GM23338 (cell line): Measurements from ENCODE around the gene SORBS1. TPM values are rescaled to one million over a fixed set of nuclear protein-coding genes. Genes with fewer than 3 reads are reported as not detected.

Experiments used
- ATAC-seq: fragments of 200-7000 bp; cut with Tn5 transposase; 3 replicates; pipeline ENCODE4 v1.9.1; 2020
- DNase-seq: peaks from one replicate; pipeline ENCODE4 v3.0.0-alpha.2; 2015; ENCODE audit warnings: low spot score
- H2AFZ ChIP-seq: fragments of 200-600 bp; sonication (generic); 2 replicates; pipeline ENCODE4 v1.8.0; 2016; ENCODE audit warnings: antibody characterized with exemption, mild to moderate bottlenecking, moderate library complexity
- H3F3A ChIP-seq: fragments of 200-600 bp; sonication (generic); replicated peaks from 2 replicates; pipeline ENCODE4 v1.8.0; 2017; ENCODE audit warnings: antibody characterized with exemption, mixed run types, low read depth
- H3K27ac ChIP-seq: fragments of 200-600 bp; sonication (generic); 2 replicates; pipeline ENCODE4 v1.6.1; 2016; ENCODE audit warnings: low read depth
- H3K27me3 ChIP-seq: fragments of 200-600 bp; sonication (generic); 2 replicates; pipeline ENCODE4 v1.8.0; 2016; ENCODE audit warnings: mild to moderate bottlenecking, mixed run types, moderate library complexity; ENCODE audit not compliant: insufficient read depth
- H3K36me3 ChIP-seq: fragments of 200-600 bp; sonication (generic); 2 replicates; pipeline ENCODE4 v1.8.0; 2016; ENCODE audit warnings: mild to moderate bottlenecking; ENCODE audit not compliant: insufficient read depth
- H3K4me1 ChIP-seq: fragments of 200-600 bp; sonication (generic); 2 replicates; pipeline ENCODE4 v1.8.0; 2016; ENCODE audit warnings: mild to moderate bottlenecking, moderate library complexity; ENCODE audit not compliant: insufficient read depth
- H3K4me2 ChIP-seq: fragments of 200-600 bp; sonication (generic); 2 replicates; pipeline ENCODE4 v1.7.1; 2017; ENCODE audit warnings: mixed run types
- H3K4me3 ChIP-seq: fragments of 200-600 bp; sonication (generic); 2 replicates; pipeline ENCODE4 v1.6.1; 2016; ENCODE audit warnings: mixed run types
- H3K79me2 ChIP-seq: fragments of 200-600 bp; sonication (generic); replicated peaks from 2 replicates; pipeline ENCODE4 v1.8.0; 2017; ENCODE audit warnings: mild to moderate bottlenecking; ENCODE audit not compliant: insufficient read depth
- H3K9me2 ChIP-seq: fragments of 200-600 bp; sonication (generic); 2 replicates; pipeline ENCODE4 v1.8.0; 2017; ENCODE audit not compliant: insufficient read depth
- H4K20me1 ChIP-seq: fragments of 200-600 bp; sonication (generic); replicated peaks from 2 replicates; pipeline ENCODE4 v1.8.0; 2017; ENCODE audit warnings: mild to moderate bottlenecking; ENCODE audit not compliant: insufficient read depth
- H3K27ac Mint-ChIP-seq: 2 replicates; pipeline ENCODE4 v1.8.0; 2020; ENCODE audit warnings: inconsistent platforms, mild to moderate bottlenecking, moderate library complexity, mixed read lengths
- H3K27me3 Mint-ChIP-seq: 3 replicates; pipeline ENCODE4 v1.8.0; 2022; ENCODE audit warnings: low read depth, mild to moderate bottlenecking, moderate library complexity, mixed read lengths, inconsistent platforms; ENCODE audit not compliant: insufficient read depth, poor library complexity
- H3K36me3 Mint-ChIP-seq: 3 replicates; pipeline ENCODE4 v1.8.0; 2021; ENCODE audit warnings: low read depth, mild to moderate bottlenecking, inconsistent platforms, moderate library complexity, mixed read lengths
- H3K4me1 Mint-ChIP-seq: 3 replicates; pipeline ENCODE4 v1.8.0; 2020; ENCODE audit warnings: mild to moderate bottlenecking, inconsistent platforms, mixed read lengths
- H3K4me3 Mint-ChIP-seq: 3 replicates; pipeline ENCODE4 v1.8.0; 2021; ENCODE audit warnings: moderate library complexity, mild to moderate bottlenecking, inconsistent platforms, mixed read lengths
- H3K9me3 Mint-ChIP-seq: 3 replicates; pipeline ENCODE4 v1.8.0; 2020; ENCODE audit warnings: moderate library complexity, mild to moderate bottlenecking, inconsistent platforms, mixed read lengths
- CREB1 ChIP-seq: fragments of 250-450 bp; sonication (Bioruptor Pico); IDR thresholded peaks from 2 replicates; pipeline ENCODE4 v1.5.0; 2020; ENCODE audit warnings: low read depth, mild to moderate bottlenecking, moderate library complexity
- EZH2 ChIP-seq: fragments of 200-600 bp; sonication (generic); IDR thresholded peaks from one replicate; pipeline ENCODE4 v1.8.0; 2017; ENCODE audit warnings: antibody characterized with exemption, mild to moderate bottlenecking, low read depth; ENCODE audit not compliant: unreplicated experiment
- EZH2phosphoT487 ChIP-seq: fragments of 200-600 bp; sonication (generic); IDR thresholded peaks from one replicate; pipeline ENCODE4 v1.8.1; 2018; ENCODE audit warnings: antibody characterized with exemption; ENCODE audit not compliant: unreplicated experiment
- JUNB ChIP-seq: IDR thresholded peaks from one replicate; pipeline ENCODE4 v1.6.1; 2016; ENCODE audit warnings: antibody characterized with exemption; ENCODE audit not compliant: unreplicated experiment
- POLR2AphosphoS5 ChIP-seq: IDR thresholded peaks from 2 replicates; pipeline ENCODE4 v1.6.1; 2016; ENCODE audit warnings: antibody characterized with exemption, low read depth
- REST ChIP-seq: IDR thresholded peaks from one replicate; pipeline ENCODE4 v1.6.1; 2018; ENCODE audit warnings: antibody characterized with exemption; ENCODE audit not compliant: unreplicated experiment
- ZNF114 ChIP-seq: fragments of 250-450 bp; sonication (Bioruptor Pico); IDR thresholded peaks from 2 replicates; pipeline ENCODE4 v1.5.0; 2020; ENCODE audit warnings: mild to moderate bottlenecking, moderate library complexity
- ZNF331 ChIP-seq: fragments of 250-450 bp; sonication (Bioruptor Pico); IDR thresholded peaks from 2 replicates; pipeline ENCODE4 v1.5.0; 2020; ENCODE audit warnings: low read depth, mild to moderate bottlenecking, moderate library complexity
- polyA plus RNA-seq: library from polyadenylated mRNA; unstranded; fragments of >200 nt; fragmentation: Nextera tagmentation; extraction: Ambion mirVana; gene quantifications from 2 replicates; pipeline ENCODE4 v1.2.1, GENCODE V29; 2016
- total RNA-seq: library from RNA; depleted of rRNA; stranded (reverse); fragments of >200 nt; shearing (Covaris generic); gene quantifications from 2 replicates; pipeline ENCODE4 v1.2.3, GENCODE V29; 2014
- TF ChIP-seq, protein P1 (sequence below), 2 experiments: fragments of 200-600 bp in 1 of 2; sonication (generic) in 1 of 2; conservative IDR thresholded peaks; 2 replicates each; pipeline versions ENCODE4 v1.5.1 to v1.6.1; 2016 to 2017; ENCODE audit warnings: antibody characterized with exemption in 2 of 2, low read depth in 2 of 2, mild to moderate bottlenecking in 2 of 2, moderate library complexity in 1 of 2
- TF ChIP-seq, protein P2 (sequence below): fragments of 250-450 bp; sonication (Bioruptor Pico); IDR thresholded peaks from 2 replicates; pipeline ENCODE4 v1.5.0; 2020; ENCODE audit warnings: mild to moderate bottlenecking, moderate library complexity

The SORBS1 gene
- total and polyA plus RNA-seq, 2 experiments from 2014 or later: 47.7 to 51.5 TPM

GRCh38 chr10:95389982-95390381 is 171.2 kb downstream of the SORBS1 start:
- no peak overlapping the region for H2AFZ ChIP-seq
- H3K27me3 ChIP-seq: no peaks in the 10 kb centered on the region
- 0 out of 2 replicates have a peak, but pooled peaks cover 6% of the 10 kb centered on the region for H3K9me2 ChIP-seq
- no peak for DNase-seq
- Mint-ChIP-seq H3K4me1 (peaks cover 15% of the 10 kb centered on the region), H3K9me3 (no peaks in the 10 kb centered on the region; the same call in 2 of the 3 replicates), H3K27me3 (peaks cover 10% of the 10 kb centered on the region), H3K36me3 (peaks cover 5% of the 10 kb centered on the region; the same call in 1 of the 3 replicates), H3K4me3 (no peak overlapping the region), H3K27ac (no peak overlapping the region)
- TF ChIP-seq, protein P1, sequence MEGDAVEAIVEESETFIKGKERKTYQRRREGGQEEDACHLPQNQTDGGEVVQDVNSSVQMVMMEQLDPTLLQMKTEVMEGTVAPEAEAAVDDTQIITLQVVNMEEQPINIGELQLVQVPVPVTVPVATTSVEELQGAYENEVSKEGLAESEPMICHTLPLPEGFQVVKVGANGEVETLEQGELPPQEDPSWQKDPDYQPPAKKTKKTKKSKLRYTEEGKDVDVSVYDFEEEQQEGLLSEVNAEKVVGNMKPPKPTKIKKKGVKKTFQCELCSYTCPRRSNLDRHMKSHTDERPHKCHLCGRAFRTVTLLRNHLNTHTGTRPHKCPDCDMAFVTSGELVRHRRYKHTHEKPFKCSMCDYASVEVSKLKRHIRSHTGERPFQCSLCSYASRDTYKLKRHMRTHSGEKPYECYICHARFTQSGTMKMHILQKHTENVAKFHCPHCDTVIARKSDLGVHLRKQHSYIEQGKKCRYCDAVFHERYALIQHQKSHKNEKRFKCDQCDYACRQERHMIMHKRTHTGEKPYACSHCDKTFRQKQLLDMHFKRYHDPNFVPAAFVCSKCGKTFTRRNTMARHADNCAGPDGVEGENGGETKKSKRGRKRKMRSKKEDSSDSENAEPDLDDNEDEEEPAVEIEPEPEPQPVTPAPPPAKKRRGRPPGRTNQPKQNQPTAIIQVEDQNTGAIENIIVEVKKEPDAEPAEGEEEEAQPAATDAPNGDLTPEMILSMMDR (conservative IDR thresholded peaks at IDR 0.05; ENCODE audit: low read depth in 2 of 2): peak in 1 of 2 experiments; percentile 37; a peak in 2 of 4 replicates
- TF ChIP-seq EZH2phosphoT487: no peak
- H3F3A ChIP-seq: no peaks in the 10 kb centered on the region
- peaks cover 4% of the 10 kb centered on the region; the same call in 1 of the 2 replicates for H4K20me1 ChIP-seq
- no peak overlapping the region for H3K4me2 ChIP-seq
- H3K27ac ChIP-seq: no peak overlapping the region
- H3K36me3 ChIP-seq: peaks cover 4% of the 10 kb centered on the region; the same call in 1 of the 2 replicates
- no peaks in the 10 kb centered on the region for H3K4me1 ChIP-seq
- H3K4me3 ChIP-seq: no peak overlapping the region
- no peak for ATAC-seq
- no peaks in the 10 kb centered on the region for H3K79me2 ChIP-seq

DNA sequence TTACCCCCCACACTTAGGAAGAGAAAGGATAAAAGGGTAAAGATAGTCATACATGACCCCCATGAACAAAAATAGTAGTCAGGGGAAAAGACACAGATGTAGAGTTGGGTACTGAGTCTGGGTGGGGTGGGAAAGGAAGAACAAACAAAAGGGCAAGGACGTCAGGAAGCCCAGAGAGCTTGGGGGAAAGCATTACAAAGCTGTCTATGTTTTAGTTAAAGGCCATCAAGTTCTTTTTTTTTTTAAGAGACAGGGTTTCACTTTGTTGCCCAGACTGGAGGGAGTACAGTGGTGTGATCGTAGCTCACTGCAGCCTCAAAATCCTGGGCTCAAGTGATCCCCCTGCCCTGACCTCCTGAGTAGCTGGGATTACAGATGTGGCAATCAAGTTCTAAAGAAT is 172.0 kb downstream of the SORBS1 start:
- no peak overlapping the region for H2AFZ ChIP-seq
- 0 out of 2 replicates have a peak, but pooled peaks cover 6% of the 10 kb centered on the region for H3K9me2 ChIP-seq
- H3K27me3 Mint-ChIP-seq: peaks cover 10% of the 10 kb centered on the region
- H3F3A ChIP-seq: no peaks in the 10 kb centered on the region
- H3K27ac ChIP-seq: no peak overlapping the region
- H3K4me3 Mint-ChIP-seq: no peak overlapping the region
- peaks cover 4% of the 10 kb centered on the region; the same call in 1 of the 2 replicates for H3K36me3 ChIP-seq
- peaks cover 4% of the 10 kb centered on the region; the same call in 1 of the 2 replicates for H4K20me1 ChIP-seq
- peaks cover 15% of the 10 kb centered on the region for H3K4me1 Mint-ChIP-seq
- H3K27ac Mint-ChIP-seq: no peak overlapping the region
- ATAC-seq (no peak), DNase-seq (no peak)
- no peaks in the 10 kb centered on the region for H3K79me2 ChIP-seq
- H3K4me1 ChIP-seq: no peaks in the 10 kb centered on the region
- H3K4me3 ChIP-seq: no peak overlapping the region
- H3K4me2 ChIP-seq: no peak overlapping the region
- H3K9me3 Mint-ChIP-seq: no peaks in the 10 kb centered on the region; the same call in 2 of the 3 replicates
- no peaks in the 10 kb centered on the region for H3K27me3 ChIP-seq
- H3K36me3 Mint-ChIP-seq: peaks cover 5% of the 10 kb centered on the region; the same call in 1 of the 3 replicates
- TF ChIP-seq POLR2AphosphoS5 (no peak), REST (no peak), EZH2 (no peak), JUNB (no peak), ZNF114 (CRISPR knock-in tag) (no peak), CREB1 (no peak), ZNF331 (CRISPR knock-in tag) (no peak)
- TF ChIP-seq, protein P2, sequence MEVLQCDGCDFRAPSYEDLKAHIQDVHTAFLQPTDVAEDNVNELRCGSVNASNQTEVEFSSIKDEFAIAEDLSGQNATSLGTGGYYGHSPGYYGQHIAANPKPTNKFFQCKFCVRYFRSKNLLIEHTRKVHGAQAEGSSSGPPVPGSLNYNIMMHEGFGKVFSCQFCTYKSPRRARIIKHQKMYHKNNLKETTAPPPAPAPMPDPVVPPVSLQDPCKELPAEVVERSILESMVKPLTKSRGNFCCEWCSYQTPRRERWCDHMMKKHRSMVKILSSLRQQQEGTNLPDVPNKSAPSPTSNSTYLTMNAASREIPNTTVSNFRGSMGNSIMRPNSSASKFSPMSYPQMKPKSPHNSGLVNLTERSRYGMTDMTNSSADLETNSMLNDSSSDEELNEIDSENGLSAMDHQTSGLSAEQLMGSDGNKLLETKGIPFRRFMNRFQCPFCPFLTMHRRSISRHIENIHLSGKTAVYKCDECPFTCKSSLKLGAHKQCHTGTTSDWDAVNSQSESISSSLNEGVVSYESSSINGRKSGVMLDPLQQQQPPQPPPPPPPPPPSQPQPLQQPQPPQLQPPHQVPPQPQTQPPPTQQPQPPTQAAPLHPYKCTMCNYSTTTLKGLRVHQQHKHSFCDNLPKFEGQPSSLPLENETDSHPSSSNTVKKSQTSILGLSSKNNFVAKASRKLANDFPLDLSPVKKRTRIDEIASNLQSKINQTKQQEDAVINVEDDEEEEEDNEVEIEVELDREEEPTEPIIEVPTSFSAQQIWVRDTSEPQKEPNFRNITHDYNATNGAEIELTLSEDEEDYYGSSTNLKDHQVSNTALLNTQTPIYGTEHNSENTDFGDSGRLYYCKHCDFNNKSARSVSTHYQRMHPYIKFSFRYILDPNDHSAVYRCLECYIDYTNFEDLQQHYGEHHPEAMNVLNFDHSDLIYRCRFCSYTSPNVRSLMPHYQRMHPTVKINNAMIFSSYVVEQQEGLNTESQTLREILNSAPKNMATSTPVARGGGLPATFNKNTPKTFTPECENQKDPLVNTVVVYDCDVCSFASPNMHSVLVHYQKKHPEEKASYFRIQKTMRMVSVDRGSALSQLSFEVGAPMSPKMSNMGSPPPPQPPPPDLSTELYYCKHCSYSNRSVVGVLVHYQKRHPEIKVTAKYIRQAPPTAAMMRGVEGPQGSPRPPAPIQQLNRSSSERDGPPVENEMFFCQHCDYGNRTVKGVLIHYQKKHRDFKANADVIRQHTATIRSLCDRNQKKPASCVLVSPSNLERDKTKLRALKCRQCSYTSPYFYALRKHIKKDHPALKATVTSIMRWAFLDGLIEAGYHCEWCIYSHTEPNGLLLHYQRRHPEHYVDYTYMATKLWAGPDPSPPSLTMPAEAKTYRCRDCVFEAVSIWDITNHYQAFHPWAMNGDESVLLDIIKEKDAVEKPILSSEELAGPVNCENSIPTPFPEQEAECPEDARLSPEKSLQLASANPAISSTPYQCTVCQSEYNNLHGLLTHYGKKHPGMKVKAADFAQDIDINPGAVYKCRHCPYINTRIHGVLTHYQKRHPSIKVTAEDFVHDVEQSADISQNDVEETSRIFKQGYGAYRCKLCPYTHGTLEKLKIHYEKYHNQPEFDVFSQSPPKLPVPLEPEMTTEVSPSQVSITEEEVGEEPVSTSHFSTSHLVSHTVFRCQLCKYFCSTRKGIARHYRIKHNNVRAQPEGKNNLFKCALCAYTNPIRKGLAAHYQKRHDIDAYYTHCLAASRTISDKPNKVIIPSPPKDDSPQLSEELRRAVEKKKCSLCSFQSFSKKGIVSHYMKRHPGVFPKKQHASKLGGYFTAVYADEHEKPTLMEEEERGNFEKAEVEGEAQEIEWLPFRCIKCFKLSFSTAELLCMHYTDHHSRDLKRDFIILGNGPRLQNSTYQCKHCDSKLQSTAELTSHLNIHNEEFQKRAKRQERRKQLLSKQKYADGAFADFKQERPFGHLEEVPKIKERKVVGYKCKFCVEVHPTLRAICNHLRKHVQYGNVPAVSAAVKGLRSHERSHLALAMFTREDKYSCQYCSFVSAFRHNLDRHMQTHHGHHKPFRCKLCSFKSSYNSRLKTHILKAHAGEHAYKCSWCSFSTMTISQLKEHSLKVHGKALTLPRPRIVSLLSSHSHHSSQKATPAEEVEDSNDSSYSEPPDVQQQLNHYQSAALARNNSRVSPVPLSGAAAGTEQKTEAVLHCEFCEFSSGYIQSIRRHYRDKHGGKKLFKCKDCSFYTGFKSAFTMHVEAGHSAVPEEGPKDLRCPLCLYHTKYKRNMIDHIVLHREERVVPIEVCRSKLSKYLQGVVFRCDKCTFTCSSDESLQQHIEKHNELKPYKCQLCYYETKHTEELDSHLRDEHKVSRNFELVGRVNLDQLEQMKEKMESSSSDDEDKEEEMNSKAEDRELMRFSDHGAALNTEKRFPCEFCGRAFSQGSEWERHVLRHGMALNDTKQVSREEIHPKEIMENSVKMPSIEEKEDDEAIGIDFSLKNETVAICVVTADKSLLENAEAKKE: no peak
